DOHH2 (cell line): ENCODE data around the gene ALDH4A1.

Source experiments
- CTCF ChIP-seq: fragments of 200-600 bp; sonication (generic); IDR thresholded peaks from one replicate; pipeline ENCODE4 v1.5.1; 2014; ENCODE audit warnings: antibody characterized with exemption, mild to moderate bottlenecking, low read depth, low read length; ENCODE audit not compliant: poor library complexity, severe bottlenecking
- EZH2phosphoT487 ChIP-seq: fragments of 200-600 bp; sonication (generic); IDR thresholded peaks from 2 replicates; pipeline ENCODE4 v1.6.1; 2017; ENCODE audit warnings: borderline replicate concordance, mild to moderate bottlenecking, antibody characterized with exemption, low read length, moderate library complexity, mixed read lengths

- no peak for TF ChIP-seq CTCF
- TF ChIP-seq EZH2phosphoT487: no peak
These were observed 30.0 kb upstream of the ALDH4A1 start for GRCh38 chr1:18932387-18932786.
